Measurements from ENCODE around the gene ILDR2.
"Not testable (repeated sequence)": the region's sequence is repeated elsewhere in the genome, so short reads cannot be mapped to it uniquely, and the experiment has no call there.

ILDR2 gene

GRCh38 chr1:166884971-166885370 lies 90.4 kb downstream of the ILDR2 start:
- DNase-seq (ENCODE audit: low spot score): no peak

DNA sequence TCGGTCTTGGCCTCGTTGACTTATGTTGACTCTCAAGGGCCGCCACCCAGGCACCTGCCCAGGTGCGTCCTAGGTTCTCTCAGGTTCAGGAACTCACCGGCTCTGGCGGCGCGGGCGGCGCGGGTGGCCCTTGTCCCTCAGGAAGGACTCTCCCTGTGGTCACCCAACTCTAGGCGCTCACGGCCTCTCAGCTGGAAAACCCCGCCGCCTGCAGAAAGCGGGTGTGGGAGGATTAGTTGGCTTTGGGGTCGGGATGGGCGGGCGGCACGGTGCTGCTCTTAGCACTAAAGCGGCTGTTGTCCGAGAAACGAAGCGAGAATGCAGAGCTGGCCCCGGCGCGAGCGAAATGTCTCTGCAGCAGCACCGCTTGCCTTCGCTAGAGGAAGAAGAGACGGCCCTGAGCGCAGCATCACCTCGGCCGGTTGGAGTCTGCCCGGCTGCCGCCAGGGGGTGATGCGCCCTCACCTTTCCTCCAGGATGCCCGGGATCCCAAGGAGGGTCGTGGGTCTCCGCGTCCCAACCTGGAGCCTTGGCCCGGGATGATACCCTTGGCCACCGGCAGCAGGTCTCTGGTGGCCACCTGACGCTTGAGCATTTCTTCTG lies 91.2 kb downstream of the ILDR2 start:
- no peak for DNase-seq (ENCODE audit: low spot score)

- no peak for DNase-seq (ENCODE audit: low spot score)
Measured at GRCh38 chr1:166882893-166883292, 92.4 kb downstream of the ILDR2 start.

DNA sequence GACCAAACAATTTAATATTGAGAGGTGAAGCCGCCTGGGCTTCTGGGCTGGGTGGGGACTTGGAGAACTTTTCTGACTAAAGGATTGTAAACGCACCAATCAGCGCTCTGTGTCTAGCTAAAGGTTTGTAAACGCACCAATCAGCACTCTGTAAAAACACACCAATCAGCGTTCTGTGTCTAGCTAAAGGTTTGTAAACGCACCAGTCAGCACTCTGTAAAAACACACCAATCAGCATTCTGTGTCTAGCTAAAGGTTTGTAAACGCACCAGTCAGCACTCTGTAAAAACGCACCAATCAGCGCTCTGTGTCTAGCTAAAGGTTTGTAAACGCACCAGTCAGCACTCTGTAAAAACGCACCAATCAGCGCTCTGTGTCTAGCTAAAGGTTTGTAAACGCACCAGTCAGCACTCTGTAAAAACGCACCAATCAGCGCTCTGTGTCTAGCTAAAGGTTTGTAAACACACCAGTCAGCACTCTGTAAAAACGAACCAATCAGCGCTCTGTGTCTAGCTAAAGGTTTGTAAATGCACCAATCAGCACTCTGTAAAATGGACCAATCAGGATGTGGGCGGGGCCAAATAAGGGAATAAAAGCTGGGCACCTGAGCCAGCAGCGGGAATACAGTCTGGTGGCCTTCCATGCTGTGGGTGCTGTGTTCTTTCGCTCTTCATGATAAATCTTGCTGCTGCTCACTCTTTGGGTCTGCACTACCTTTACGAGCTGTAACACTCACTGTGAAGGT lies 97.0 kb downstream of the ILDR2 start:
- not testable (repeated sequence) for DNase-seq (ENCODE audit: low spot score)

DNA sequence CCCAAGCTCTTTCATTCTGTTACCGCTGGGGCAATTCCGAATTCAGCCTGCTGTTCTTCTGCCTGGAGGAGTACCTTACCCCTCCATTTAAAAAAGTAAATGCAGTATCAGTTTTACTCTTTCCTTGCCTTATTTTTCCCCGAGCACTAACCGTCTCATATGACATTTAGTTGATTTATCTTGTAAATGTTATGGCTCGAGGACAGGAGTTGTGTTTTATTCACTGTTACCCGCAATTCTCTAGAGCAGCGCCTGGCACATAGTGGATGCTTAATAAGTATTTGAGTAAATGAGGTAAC lies 98.9 kb downstream of the ILDR2 start:
- no peak for DNase-seq (ENCODE audit: low spot score)

GRCh38 chr1:166875734-166876539 lies 99.4 kb downstream of the ILDR2 start, which contains the start of gene TADA1:
Gene TADA1 (minus strand): TSS chr1:166876264. CDS start chr1:166876233, 31 bp downstream.
- DNase-seq (ENCODE audit: low spot score): peak; percentile 96

GRCh38 chr1:166875302-166875733 lies 100.0 kb downstream of the ILDR2 start:
- DNase-seq (ENCODE audit: low spot score): no peak

GRCh38 chr1:166874464-166874863 lies 100.9 kb downstream of the ILDR2 start:
- DNase-seq (ENCODE audit: low spot score): no peak

DNA sequence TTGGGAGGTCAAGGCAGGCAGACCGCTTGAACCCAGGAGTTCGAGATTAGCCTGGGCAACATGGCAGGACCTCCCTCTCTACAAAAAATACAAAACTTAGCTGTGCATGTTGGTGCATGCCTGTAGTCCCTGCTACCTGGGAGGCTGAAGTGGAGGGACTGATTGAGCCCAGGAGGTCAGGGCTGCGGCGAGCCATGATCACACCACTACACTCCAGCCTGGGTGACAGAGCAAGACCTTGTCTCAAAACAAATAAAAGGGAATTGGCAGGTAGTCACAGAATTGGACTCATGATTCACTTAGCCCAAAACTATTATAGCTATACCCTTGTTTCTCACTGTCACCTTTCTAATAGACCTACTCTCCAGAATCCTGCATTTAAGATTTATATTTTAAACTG lies 104.8 kb downstream of the ILDR2 start:
- DNase-seq (ENCODE audit: low spot score): no peak

DNA sequence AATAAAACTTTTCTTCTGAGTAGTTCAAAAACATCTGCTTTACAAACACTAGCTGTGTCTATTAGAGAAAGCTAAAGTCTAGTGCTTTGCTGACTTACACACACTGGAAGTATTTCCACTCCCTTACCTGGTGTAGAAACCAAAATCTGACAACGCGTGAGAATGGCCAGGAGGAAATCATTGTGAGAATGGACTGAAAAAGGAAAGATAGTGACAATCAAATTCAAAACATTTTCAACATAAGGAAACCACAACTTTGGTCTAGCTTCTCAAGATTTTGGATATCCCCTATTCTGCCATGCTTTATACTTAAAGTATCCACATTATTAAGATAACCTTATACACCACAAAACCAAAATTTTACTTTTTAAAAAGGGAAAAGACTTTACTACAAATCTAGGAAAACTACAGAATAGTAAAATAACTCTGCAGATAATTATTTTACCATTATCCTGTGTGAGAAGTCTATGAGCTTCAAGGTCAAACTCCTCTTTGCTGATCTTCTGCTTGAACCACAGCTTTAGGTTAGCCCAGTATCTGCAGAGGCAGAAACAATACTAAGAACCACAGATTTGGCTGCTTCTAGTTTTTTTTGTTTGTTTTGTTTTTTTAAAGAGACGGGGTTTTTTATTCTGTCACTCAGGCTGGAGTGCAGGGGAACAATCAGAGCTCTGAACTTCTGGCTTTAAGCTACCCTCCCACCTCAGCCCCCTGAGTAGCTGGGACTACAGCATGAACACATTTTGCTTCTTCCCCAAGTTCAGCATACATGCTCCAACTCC lies 105.8 kb downstream of the ILDR2 start:
- no peak for DNase-seq (ENCODE audit: low spot score)

DNA sequence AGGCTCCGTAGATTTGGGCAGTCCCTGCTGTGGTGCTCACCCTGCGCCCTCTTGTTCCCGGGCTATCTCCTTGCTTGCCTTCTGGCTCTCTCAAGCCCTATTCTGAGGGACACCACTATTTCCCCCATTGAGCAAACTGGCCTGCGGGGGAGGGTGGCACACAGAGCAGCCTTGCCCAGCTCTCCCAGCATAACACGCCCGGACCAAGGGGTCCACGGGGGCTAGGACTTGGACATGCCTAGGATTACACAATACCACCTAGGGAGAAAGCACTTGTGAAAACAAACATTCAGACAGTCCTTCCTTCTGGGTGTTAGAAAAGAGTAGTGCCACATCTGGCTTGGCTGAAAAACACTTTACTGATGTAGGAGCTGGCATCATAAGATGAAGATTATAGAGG lies 106.7 kb downstream of the ILDR2 start:
- no peak for DNase-seq (ENCODE audit: low spot score)

DNA sequence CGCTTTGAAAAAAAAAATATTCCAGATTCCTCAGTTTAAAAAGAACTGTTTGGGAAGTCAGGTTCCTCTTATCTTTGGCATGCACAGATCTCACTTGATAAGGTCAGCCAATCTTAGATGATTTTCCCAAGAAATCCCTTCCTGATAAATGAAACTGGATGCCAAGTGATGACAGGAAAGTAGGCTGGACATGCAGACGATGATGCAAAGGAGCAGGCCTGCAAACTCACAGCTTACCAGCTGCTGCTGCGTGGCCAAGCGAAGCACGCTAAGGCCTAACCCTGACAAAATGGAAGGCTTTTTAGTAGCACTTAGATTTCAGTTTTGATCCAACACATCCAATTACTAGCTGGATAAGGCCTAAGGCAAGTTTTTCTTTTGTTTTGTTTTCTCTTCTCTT lies 109.4 kb downstream of the ILDR2 start:
- no peak for DNase-seq (ENCODE audit: low spot score)

GRCh38 chr1:166859597-166859996 lies 115.7 kb downstream of the ILDR2 start:
- DNase-seq (ENCODE audit: low spot score): no peak

DNA sequence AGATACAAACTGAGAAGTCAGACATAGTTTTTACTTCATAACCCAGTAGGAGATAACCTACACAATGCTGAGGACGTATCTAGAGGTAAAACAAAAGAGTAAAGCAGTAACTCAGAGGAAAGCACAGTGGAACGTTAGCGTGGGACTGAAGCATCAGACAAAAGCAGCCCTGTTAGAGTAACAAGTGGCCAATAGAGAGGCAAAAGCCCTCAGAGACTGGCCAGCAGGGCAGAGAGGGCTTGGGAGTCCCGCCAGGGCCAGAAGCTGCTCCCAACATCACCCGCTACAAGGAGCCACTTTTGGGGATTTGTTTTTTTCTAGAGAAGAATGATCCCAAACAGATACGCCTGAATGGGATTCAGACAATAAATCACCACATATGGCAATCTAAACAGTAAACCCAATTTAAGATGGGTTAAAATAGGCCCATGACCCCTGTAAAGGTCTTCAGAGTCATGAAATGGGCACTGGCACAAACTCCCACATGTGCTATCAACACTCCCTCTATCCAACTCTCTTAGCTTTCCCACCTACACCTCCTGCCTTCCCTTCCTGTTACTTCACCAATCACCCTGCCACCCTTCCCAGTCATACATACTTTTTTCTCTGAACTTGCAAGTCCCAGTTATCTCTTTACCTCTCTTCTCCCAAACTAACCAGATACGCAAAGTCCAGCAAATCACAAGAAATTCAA lies 116.5 kb downstream of the ILDR2 start:
- DNase-seq (ENCODE audit: low spot score): no peak

Measured in kidney capillary endothelial cell (primary cell).